CD4-positive, alpha-beta T cell (primary cell): ENCODE results near the gene FMNL2. TPM values are rescaled to one million over a fixed set of nuclear protein-coding genes. Genes with fewer than 3 reads are reported as not detected.

Source experiments
- ATAC-seq: fragments of 200-7000 bp; cut with Tn5 transposase; one replicate; pipeline ENCODE4 v1.10.0; 2022; ENCODE audit warnings: mild to moderate bottlenecking; ENCODE audit not compliant: poor library complexity
- CTCF ChIA-PET: fragments of 350-600 bp; sonication (Branson Sonifier 250); formaldehyde crosslinking; loops from one replicate; lab custom pipeline; 2021; ENCODE audit warnings: antibody characterized with exemption, inconsistent platforms; lab: Charles Lee
- POLR2A ChIA-PET: fragments of 350-600 bp; sonication (Branson Sonifier 250); formaldehyde crosslinking; loops from one replicate; lab custom pipeline; 2021; ENCODE audit warnings: antibody characterized with exemption, inconsistent platforms; lab: Charles Lee
- DNase-seq, 14 experiments: peaks; one replicate each; pipeline ENCODE4 v3.0.0-alpha.2; 2013 to 2020; ENCODE audit warnings: mixed read lengths in 2 of 14
- H3K27ac ChIP-seq, 2 donors: one replicate each; pipeline versions ENCODE4 v1.5.1 to v1.7.0; 2013; ENCODE audit warnings: low read length in 2 of 2, low read depth in 1 of 2, mild to moderate bottlenecking in 1 of 2
- H3K27me3 ChIP-seq, 2 experiments: 1 replicate in 1 of 2; 2 replicates in 1 of 2; pipeline versions ENCODE4 v1.6.1 to v1.7.0; 2013; ENCODE audit warnings: low read length in 2 of 2, control low read depth in 1 of 2, mild to moderate bottlenecking in 1 of 2, moderate library complexity in 1 of 2; ENCODE audit not compliant: insufficient read depth in 2 of 2, control insufficient read depth in 1 of 2
- H3K36me3 ChIP-seq: one replicate; pipeline ENCODE4 v1.6.1; 2013; ENCODE audit warnings: low read length, control low read depth; ENCODE audit not compliant: insufficient read depth
- H3K4me1 ChIP-seq: one replicate; pipeline ENCODE4 v1.6.1; 2013; ENCODE audit warnings: low read length, control low read depth; ENCODE audit not compliant: insufficient read depth
- H3K4me3 ChIP-seq: one replicate; pipeline ENCODE4 v1.5.1; 2013; ENCODE audit warnings: mild to moderate bottlenecking, low read length, moderate library complexity
- H3K9me3 ChIP-seq, 2 experiments: 1 replicate in 1 of 2; 2 replicates in 1 of 2; pipeline versions ENCODE4 v1.6.1 to v1.7.0; 2013; ENCODE audit warnings: low read length in 2 of 2, mild to moderate bottlenecking in 2 of 2, control low read depth in 1 of 2, moderate library complexity in 1 of 2; ENCODE audit not compliant: control insufficient read depth in 1 of 2, insufficient read depth in 1 of 2
- H3K27ac Mint-ChIP-seq: one replicate; pipeline ENCODE4 v1.8.0; 2020; ENCODE audit warnings: mixed read lengths
- H3K27me3 Mint-ChIP-seq: one replicate; pipeline ENCODE4 v1.8.0; 2021; ENCODE audit warnings: mixed read lengths
- H3K36me3 Mint-ChIP-seq: one replicate; pipeline ENCODE4 v1.8.0; 2021; ENCODE audit warnings: low read depth, mixed read lengths
- H3K4me1 Mint-ChIP-seq: one replicate; pipeline ENCODE4 v1.8.0; 2021; ENCODE audit warnings: low read depth, mixed read lengths
- H3K4me3 Mint-ChIP-seq: one replicate; pipeline ENCODE4 v1.8.0; 2020; ENCODE audit warnings: mild to moderate bottlenecking, mixed read lengths
- H3K9me3 Mint-ChIP-seq: one replicate; pipeline ENCODE4 v1.8.0; 2020; ENCODE audit warnings: mixed read lengths
- intact Hi-C, 2 experiments: fragments of 100-400 bp; cut with DNase I in 1 of 2; cut with micrococcal nuclease in 1 of 2; formaldehyde crosslinking; loops; one replicate each; pipeline versions ENCODE4 v1.15.1 to v1.9.0; 2023 to 2025; cut with DNase I, micrococcal nuclease
- total RNA-seq, 174 experiments: library from RNA in 2 of 174; stranded (reverse) in 2 of 174; gene quantifications; one replicate each; pipeline ENCODE4 v1.2.3 and lab custom pipeline; 2021 to 2026
- TF ChIP-seq, protein P1 (sequence below): fragments of 200-600 bp; IDR thresholded peaks from one replicate; pipeline ENCODE4 v1.8.0; 2022; ENCODE audit warnings: antibody characterized with exemption, mild to moderate bottlenecking

The FMNL2 gene
- total RNA-seq, 2 experiments from 2014 or later = 0.30 to 0.31 TPM

GRCh38 chr2:152583512-152584229, 248.7 kb downstream of the FMNL2 start:
- DNase-seq (no peak), ATAC-seq (no peak)
- intact Hi-C loops = no loop called here
- Mint-ChIP-seq H3K36me3 (no peaks in the 10 kb centered on the region), H3K27ac (no peak overlapping the region), H3K4me3 (no peak overlapping the region), H3K9me3 (no peaks in the 10 kb centered on the region), H3K4me1 (no peaks in the 10 kb centered on the region), H3K27me3 (peaks cover 14% of the 10 kb centered on the region)
- no peaks in the 10 kb centered on the region for H3K4me1 ChIP-seq
- no peak overlapping the region for H3K4me3 ChIP-seq
- ChIA-PET POLR2A (no interaction called here), CTCF (interaction anchor here (0.6 kb wide), 1 partner anchor 30 kb away, joined by 3 read pairs; no protein-coding TSS in a partner anchor)
- no peaks in the 10 kb centered on the region for H3K9me3 ChIP-seq
- peaks cover 0 to 6% of the 10 kb centered on the region in 2 experiments for H3K27me3 ChIP-seq
- H3K27ac ChIP-seq = no peak overlapping the region
- H3K36me3 ChIP-seq = no peaks in the 10 kb centered on the region
- TF ChIP-seq, protein P1, sequence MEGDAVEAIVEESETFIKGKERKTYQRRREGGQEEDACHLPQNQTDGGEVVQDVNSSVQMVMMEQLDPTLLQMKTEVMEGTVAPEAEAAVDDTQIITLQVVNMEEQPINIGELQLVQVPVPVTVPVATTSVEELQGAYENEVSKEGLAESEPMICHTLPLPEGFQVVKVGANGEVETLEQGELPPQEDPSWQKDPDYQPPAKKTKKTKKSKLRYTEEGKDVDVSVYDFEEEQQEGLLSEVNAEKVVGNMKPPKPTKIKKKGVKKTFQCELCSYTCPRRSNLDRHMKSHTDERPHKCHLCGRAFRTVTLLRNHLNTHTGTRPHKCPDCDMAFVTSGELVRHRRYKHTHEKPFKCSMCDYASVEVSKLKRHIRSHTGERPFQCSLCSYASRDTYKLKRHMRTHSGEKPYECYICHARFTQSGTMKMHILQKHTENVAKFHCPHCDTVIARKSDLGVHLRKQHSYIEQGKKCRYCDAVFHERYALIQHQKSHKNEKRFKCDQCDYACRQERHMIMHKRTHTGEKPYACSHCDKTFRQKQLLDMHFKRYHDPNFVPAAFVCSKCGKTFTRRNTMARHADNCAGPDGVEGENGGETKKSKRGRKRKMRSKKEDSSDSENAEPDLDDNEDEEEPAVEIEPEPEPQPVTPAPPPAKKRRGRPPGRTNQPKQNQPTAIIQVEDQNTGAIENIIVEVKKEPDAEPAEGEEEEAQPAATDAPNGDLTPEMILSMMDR = no peak

- Histone ChIP-seq H3K27ac (no peak overlapping the region), H3K27me3 (peaks cover 0 to 6% of the 10 kb centered on the region in 2 experiments), H3K4me1 (no peaks in the 10 kb centered on the region), H3K9me3 (no peaks in the 10 kb centered on the region), H3K36me3 (no peaks in the 10 kb centered on the region), H3K4me3 (no peak overlapping the region)
- Mint-ChIP-seq H3K9me3 (no peaks in the 10 kb centered on the region), H3K4me1 (no peaks in the 10 kb centered on the region), H3K4me3 (no peak overlapping the region), H3K27me3 (peaks cover 14% of the 10 kb centered on the region), H3K27ac (no peak overlapping the region), H3K36me3 (no peaks in the 10 kb centered on the region)
- POLR2A ChIA-PET = no interaction called here
- intact Hi-C loops = no loop called here
- TF ChIP-seq, protein P1 = no peak
- CTCF ChIA-PET = interaction anchor here (0.9 kb wide), 1 partner anchor 22 kb away, joined by 4 read pairs; no protein-coding TSS in a partner anchor
- ATAC-seq (no peak), DNase-seq (no peak)
Measured at GRCh38 chr2:152584301-152584700, 249.3 kb downstream of the FMNL2 start.

DNA sequence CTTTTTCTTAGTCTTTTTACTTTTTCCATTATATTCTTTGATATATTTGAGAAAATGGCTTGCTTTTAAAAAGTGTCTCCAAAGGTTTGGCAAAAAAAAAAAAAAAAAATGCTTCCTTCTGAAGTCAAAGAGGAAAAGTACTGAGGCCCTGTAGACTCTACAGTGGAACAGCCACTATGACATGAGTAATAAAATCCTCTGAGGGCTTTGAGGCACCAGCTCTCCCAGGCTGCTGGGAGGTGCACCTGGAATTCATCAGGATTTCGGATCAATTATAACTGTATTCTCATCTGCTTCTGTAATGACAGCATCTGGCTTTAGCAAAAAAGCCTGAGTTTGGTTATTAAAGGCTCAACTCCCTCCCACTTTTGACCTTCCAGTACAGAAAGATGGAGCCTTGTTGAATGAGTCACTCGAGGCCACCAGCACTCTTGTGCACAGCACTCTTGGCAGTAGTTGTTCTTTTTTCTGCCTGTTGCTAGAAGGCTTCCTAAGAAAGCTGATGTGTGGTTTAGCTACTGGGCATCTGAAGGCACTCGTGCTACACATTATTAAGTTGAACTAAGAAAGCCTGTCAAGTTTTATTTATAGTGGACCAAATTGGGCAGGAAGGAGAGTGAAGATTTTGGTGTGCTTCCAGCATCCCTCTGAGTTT, 251.0 kb downstream of the FMNL2 start:
- CTCF ChIA-PET = no interaction called here
- TF ChIP-seq, protein P1 = no peak
- H3K36me3 Mint-ChIP-seq = no peaks in the 10 kb centered on the region
- Histone ChIP-seq H3K27ac (no peak overlapping the region), H3K4me1 (no peaks in the 10 kb centered on the region), H3K9me3 (no peaks in the 10 kb centered on the region), H3K27me3 (peaks cover 0 to 6% of the 10 kb centered on the region in 2 experiments), H3K4me3 (no peak overlapping the region), H3K36me3 (no peaks in the 10 kb centered on the region)
- H3K4me3 Mint-ChIP-seq = no peak overlapping the region
- H3K9me3 Mint-ChIP-seq = no peaks in the 10 kb centered on the region
- H3K27me3 Mint-ChIP-seq = peaks cover 14% of the 10 kb centered on the region
- H3K4me1 Mint-ChIP-seq = no peaks in the 10 kb centered on the region
- POLR2A ChIA-PET = no interaction called here
- intact Hi-C loops = no loop called here
- no peak for ATAC-seq
- H3K27ac Mint-ChIP-seq = no peak overlapping the region
- DNase-seq = no peak
